ENCODE data around the gene PTDSS2. TPM values are rescaled to one million over a fixed set of nuclear protein-coding genes. Genes with fewer than 3 reads are reported as not detected.
A peak's percentile ranks its signal among the peaks of the same experiment; 100 is the strongest.

Gene PTDSS2
- total RNA-seq, 1 donor from 2014 or later = 52.4 TPM

- Mint-ChIP-seq H3K4me1 (peaks cover 4% of the 10 kb centered on the region), H3K4me3 (no peak overlapping the region), H3K27ac (ENCODE audit: unreplicated experiment) (no peak overlapping the region), H3K27me3 (ENCODE audit: low read depth) (no peaks in the 10 kb centered on the region), H3K36me3 (ENCODE audit: low read depth) (peaks cover 21% of the 10 kb centered on the region), H3K9me3 (peaks cover 3% of the 10 kb centered on the region)
- no peak for DNase-seq (ENCODE audit: low read depth, low spot score)
- TF ChIP-seq CTCF (conservative IDR thresholded peaks at IDR 0.05) = no peak
Observed at GRCh38 chr11:521177-521688, 71.2 kb downstream of the PTDSS2 start.

- no peak overlapping the region for H3K27ac Mint-ChIP-seq (ENCODE audit: unreplicated experiment)
- H3K36me3 Mint-ChIP-seq (ENCODE audit: low read depth) = no peaks in the 10 kb centered on the region
- DNase-seq (ENCODE audit: low read depth, low spot score) = no peak
- no peak overlapping the region for H3K4me3 Mint-ChIP-seq
- no peaks in the 10 kb centered on the region for H3K4me1 Mint-ChIP-seq
- H3K9me3 Mint-ChIP-seq = no peaks in the 10 kb centered on the region
- TF ChIP-seq CTCF (conservative IDR thresholded peaks at IDR 0.05) = no peak
- no peaks in the 10 kb centered on the region for H3K27me3 Mint-ChIP-seq (ENCODE audit: low read depth)
Observed at GRCh38 chr11:526192-526591, 76.1 kb downstream of the PTDSS2 start.

- Mint-ChIP-seq H3K9me3 (no peaks in the 10 kb centered on the region), H3K4me1 (no peaks in the 10 kb centered on the region), H3K27ac (ENCODE audit: unreplicated experiment) (no peak overlapping the region), H3K27me3 (ENCODE audit: low read depth) (no peaks in the 10 kb centered on the region), H3K36me3 (ENCODE audit: low read depth) (no peaks in the 10 kb centered on the region), H3K4me3 (no peak overlapping the region)
- DNase-seq (ENCODE audit: low read depth, low spot score) = no peak
- TF ChIP-seq CTCF (conservative IDR thresholded peaks at IDR 0.05) = no peak
Observed at GRCh38 chr11:528166-528814, 78.2 kb downstream of the PTDSS2 start.

- Mint-ChIP-seq H3K27ac (ENCODE audit: unreplicated experiment) (no peak overlapping the region), H3K4me3 (no peak overlapping the region), H3K9me3 (no peaks in the 10 kb centered on the region), H3K27me3 (ENCODE audit: low read depth) (no peaks in the 10 kb centered on the region), H3K36me3 (ENCODE audit: low read depth) (no peaks in the 10 kb centered on the region), H3K4me1 (no peaks in the 10 kb centered on the region)
- DNase-seq (ENCODE audit: low read depth, low spot score) = no peak
- no peak for TF ChIP-seq CTCF (conservative IDR thresholded peaks at IDR 0.05)
Observed at GRCh38 chr11:528815-529727, 79.0 kb downstream of the PTDSS2 start.

- TF ChIP-seq CTCF (conservative IDR thresholded peaks at IDR 0.05) = no peak
- DNase-seq (ENCODE audit: low read depth, low spot score) = no peak
- no peaks in the 10 kb centered on the region for H3K27me3 Mint-ChIP-seq (ENCODE audit: low read depth)
- no peaks in the 10 kb centered on the region for H3K9me3 Mint-ChIP-seq
- peak overlapping the region; percentile 54 for H3K4me3 Mint-ChIP-seq
- H3K27ac Mint-ChIP-seq (ENCODE audit: unreplicated experiment) = no peak overlapping the region
- H3K4me1 Mint-ChIP-seq = no peaks in the 10 kb centered on the region
- no peaks in the 10 kb centered on the region for H3K36me3 Mint-ChIP-seq (ENCODE audit: low read depth)
Observed at GRCh38 chr11:529728-530411, 79.8 kb downstream of the PTDSS2 start.

Data from neural crest cell (in vitro differentiated cells).